Astrocyte of the spinal cord (primary cell): ENCODE data around the gene HEXIM2.

Experiments
- DNase-seq: peaks from one replicate; pipeline ENCODE4 v3.0.0; 2011; ENCODE audit warnings: low read depth, low spot score
- H3K4me3 ChIP-seq: 2 replicates; pipeline ENCODE4 v1.5.1; 2011; ENCODE audit warnings: low read depth, mild to moderate bottlenecking, low read length, moderate library complexity
- in situ Hi-C: cut with HindIII; loops from 2 replicates; pipeline ENCODE4 v1.10.0; 2017; ENCODE audit warnings: low sequenced_read_pairs
- TF ChIP-seq, protein P1 (sequence below): IDR thresholded peaks from 2 replicates; pipeline ENCODE4 v1.5.1; 2012; ENCODE audit warnings: low read depth, mild to moderate bottlenecking, low read length, inconsistent platforms

Gene HEXIM2

DNA sequence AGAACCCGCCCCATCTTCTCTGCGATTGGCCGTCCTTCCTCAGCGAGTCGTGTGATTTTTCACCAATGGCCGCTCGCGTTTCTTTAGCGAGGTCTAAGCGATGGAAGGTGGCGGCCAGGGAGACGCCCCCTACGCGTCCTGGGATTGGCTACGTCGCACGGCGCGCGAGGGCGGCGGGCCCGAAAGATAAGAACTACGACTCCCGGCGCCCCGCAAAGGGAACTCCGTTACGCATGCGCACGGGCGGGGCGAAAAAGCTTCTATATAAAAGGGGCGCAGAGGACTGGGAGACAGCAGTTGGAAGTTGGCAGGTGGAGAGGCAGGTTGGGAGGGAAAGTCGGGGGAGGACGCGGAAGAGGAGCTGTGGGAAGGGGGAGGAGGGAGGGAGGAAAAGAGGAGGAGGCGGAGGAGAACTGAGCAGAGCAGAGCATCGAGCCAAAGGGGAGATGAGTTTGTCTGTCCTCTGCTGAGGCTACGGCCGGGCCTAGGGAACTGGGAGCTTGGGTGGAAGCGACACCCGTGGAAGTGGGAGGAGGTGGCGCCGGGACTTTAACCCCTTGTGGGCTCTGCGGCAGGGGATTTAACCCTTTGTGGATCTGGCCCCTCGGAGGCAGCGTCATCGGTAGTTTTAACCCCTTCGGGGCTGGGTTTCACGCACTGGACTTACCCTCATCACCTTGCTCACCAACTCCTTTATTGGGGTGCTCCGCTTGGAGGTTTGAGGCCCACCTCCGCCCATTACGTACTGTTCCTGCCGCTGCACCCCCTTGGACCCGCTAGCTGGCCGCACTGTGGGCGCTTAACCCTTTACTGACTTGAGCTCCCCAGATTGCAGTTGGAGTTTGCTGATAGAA lies 13.3 kb upstream of the HEXIM2 start, which contains the start of gene HEXIM1:
Gene HEXIM1, plus strand, starts transcription at position 293 of the 854 bp plus-strand sequence. CDS start 716 bp downstream, outside the sequence.
- in situ Hi-C loops = no loop called here
- H3K4me3 ChIP-seq = peak within 1 kb of the TSS; percentile 86
- peak; percentile 100 for DNase-seq
- TF ChIP-seq, protein P1, sequence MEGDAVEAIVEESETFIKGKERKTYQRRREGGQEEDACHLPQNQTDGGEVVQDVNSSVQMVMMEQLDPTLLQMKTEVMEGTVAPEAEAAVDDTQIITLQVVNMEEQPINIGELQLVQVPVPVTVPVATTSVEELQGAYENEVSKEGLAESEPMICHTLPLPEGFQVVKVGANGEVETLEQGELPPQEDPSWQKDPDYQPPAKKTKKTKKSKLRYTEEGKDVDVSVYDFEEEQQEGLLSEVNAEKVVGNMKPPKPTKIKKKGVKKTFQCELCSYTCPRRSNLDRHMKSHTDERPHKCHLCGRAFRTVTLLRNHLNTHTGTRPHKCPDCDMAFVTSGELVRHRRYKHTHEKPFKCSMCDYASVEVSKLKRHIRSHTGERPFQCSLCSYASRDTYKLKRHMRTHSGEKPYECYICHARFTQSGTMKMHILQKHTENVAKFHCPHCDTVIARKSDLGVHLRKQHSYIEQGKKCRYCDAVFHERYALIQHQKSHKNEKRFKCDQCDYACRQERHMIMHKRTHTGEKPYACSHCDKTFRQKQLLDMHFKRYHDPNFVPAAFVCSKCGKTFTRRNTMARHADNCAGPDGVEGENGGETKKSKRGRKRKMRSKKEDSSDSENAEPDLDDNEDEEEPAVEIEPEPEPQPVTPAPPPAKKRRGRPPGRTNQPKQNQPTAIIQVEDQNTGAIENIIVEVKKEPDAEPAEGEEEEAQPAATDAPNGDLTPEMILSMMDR = no peak

DNA sequence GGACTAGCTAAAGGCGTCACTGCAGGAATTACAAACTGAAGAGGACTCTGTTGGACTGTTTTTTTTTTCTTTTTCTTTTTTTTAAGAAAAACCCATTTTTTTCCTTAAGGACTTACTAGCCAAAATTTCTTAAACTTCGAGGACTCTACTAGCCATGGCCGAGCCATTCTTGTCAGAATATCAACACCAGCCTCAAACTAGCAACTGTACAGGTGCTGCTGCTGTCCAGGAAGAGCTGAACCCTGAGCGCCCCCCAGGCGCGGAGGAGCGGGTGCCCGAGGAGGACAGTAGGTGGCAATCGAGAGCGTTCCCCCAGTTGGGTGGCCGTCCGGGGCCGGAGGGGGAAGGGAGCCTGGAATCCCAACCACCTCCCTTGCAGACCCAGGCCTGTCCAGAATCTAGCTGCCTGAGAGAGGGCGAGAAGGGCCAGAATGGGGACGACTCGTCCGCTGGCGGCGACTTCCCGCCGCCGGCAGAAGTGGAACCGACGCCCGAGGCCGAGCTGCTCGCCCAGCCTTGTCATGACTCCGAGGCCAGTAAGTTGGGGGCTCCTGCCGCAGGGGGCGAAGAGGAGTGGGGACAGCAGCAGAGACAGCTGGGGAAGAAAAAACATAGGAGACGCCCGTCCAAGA lies 12.5 kb upstream of the HEXIM2 start:
- peak overlapping the region; percentile 86 for H3K4me3 ChIP-seq
- in situ Hi-C loops = no loop called here
- peak; percentile 85 for DNase-seq
- TF ChIP-seq, protein P1 = peak; percentile 94

DNA sequence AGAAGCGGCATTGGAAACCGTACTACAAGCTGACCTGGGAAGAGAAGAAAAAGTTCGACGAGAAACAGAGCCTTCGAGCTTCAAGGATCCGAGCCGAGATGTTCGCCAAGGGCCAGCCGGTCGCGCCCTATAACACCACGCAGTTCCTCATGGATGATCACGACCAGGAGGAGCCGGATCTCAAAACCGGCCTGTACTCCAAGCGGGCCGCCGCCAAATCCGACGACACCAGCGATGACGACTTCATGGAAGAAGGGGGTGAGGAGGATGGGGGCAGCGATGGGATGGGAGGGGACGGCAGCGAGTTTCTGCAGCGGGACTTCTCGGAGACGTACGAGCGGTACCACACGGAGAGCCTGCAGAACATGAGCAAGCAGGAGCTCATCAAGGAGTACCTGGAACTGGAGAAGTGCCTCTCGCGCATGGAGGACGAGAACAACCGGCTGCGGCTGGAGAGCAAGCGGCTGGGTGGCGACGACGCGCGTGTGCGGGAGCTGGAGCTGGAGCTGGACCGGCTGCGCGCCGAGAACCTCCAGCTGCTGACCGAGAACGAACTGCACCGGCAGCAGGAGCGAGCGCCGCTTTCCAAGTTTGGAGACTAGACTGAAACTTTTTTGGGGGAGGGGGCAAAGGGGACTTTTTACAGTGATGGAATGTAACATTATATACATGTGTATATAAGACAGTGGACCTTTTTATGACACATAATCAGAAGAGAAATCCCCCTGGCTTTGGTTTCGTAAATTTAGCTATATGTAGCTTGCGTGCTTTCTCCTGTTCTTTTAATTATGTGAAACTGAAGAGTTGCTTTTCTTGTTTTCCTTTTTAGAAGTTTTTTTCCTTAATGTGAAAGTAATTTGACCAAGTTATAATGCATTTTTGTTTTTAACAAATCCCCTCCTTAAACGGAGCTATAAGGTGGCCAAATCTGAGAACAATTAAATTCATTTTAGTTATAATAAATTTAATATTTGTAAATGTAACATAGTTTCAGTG lies 11.7 kb upstream of the HEXIM2 start:
- in situ Hi-C loops = no loop called here
- peak overlapping the region; percentile 86 for H3K4me3 ChIP-seq
- TF ChIP-seq, protein P1 = no peak
- peak; percentile 59 for DNase-seq

DNA sequence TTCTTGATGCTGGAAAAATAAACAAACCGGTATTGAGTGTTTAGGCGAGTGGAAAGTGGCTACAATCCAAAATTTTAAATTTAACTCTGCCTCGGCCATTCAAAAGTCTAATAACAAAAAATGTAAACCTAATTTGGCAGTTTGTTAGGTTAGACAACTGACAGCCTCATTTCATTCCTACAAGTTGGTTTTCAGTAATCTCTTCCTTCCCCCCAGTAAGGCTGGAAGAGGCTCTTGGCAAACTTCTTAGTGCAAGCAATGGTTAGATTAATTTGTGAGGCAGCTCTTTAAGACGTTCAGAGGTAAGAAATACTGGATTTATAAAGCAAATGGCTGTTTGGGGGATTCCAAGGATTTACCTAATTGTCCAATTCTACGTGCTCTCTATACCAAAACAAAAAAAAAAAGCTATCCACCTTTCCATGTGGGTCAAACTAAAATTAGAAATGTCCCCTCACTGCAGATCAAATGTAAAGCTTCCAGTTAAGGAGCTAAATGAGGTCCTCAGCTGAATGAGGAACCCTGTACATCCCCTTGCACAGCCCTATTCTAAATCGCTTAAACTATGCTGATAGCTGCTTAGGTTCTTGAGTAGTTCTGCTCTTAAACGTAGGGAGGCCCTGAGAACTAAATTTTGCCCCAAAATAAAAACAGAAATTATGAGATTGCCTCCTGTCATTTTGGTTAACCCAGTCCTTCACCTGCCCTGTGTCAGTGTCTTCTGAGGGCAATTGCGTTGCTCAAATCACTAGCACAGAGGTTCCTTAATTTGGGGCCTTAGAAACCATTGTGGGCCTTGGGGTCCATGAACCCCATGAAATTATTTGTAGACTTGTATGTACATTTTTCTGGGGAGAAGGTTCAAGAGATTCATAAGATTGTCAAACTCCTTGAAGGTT lies 10.5 kb upstream of the HEXIM2 start:
- DNase-seq = no peak
- in situ Hi-C loops = no loop called here
- TF ChIP-seq, protein P1 = no peak
- H3K4me3 ChIP-seq = peak overlapping the region; percentile 86

DNA sequence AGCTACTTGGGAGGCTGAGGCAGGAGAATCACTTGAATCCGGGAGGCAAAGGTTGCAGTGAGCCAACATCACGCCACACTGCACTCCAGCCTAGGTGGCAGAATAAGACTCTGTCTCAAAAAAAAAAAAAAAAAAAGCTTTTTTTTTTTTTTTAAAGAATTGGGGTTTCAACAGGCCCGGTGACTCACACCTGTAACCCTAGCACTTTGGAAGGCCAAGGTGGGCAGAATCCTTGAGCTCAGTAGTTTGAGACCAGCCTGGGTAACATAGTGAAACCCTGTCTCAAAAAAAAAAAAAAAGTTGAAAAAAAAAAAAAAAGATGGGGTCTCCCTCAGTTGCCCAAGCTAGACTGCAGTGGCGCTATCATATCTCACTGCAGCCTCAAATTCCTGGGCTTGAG lies 6.6 kb upstream of the HEXIM2 start:
- DNase-seq = no peak
- TF ChIP-seq, protein P1 = no peak
- no peak overlapping the region for H3K4me3 ChIP-seq
- in situ Hi-C loops = no loop called here
